Stomach (tissue), 9 donors: ENCODE data around the gene ELOVL1. TPM values are rescaled to one million over a fixed set of nuclear protein-coding genes. Genes with fewer than 3 reads are reported as not detected.

Source experiments
- DNase-seq, 2 donors: peaks; one replicate each; pipeline versions ENCODE4 v3.0.0 to v3.0.0-alpha.2; 2013 to 2019
- H3K27ac ChIP-seq, 5 donors: fragments of 200-600 bp in 4 of 5; sonication (generic) in 4 of 5; one replicate each; pipeline ENCODE4 v1.5.1; 2013 to 2019; ENCODE audit warnings: mild to moderate bottlenecking in 1 of 5, moderate library complexity in 1 of 5
- H3K27me3 ChIP-seq, 3 donors: fragments of 200-600 bp; sonication (generic); one replicate each; pipeline ENCODE4 v1.5.1; 2017 to 2019; ENCODE audit warnings: mixed run types in 1 of 3
- H3K36me3 ChIP-seq, 4 donors: fragments of 200-600 bp; sonication (generic); 1 replicate in 3 of 4; 2 replicates in 1 of 4; pipeline ENCODE4 v1.5.1; 2016 to 2019
- H3K4me1 ChIP-seq, 4 donors: fragments of 200-600 bp; sonication (generic); one replicate each; pipeline ENCODE4 v1.5.1; 2016 to 2019
- H3K4me3 ChIP-seq, 4 donors: fragments of 200-600 bp; sonication (generic) in 3 of 4; one replicate each; pipeline ENCODE4 v1.5.1; 2016 to 2019; ENCODE audit warnings: mild to moderate bottlenecking in 1 of 4
- H3K9me3 ChIP-seq, 4 donors: fragments of 200-600 bp; sonication (generic); one replicate each; pipeline ENCODE4 v1.5.1; 2016 to 2019
- CTCF ChIP-seq, 7 experiments: fragments of 450-650 bp in 4 of 7; fragments of 200-600 bp in 3 of 7; sonication (generic) in 3 of 7; IDR thresholded peaks; one replicate each; pipeline ENCODE4 v1.5.1; 2016 to 2019; ENCODE audit warnings: antibody characterized with exemption in 7 of 7, control low read depth in 2 of 7, mild to moderate bottlenecking in 1 of 7
- EP300 ChIP-seq: sonication (generic); formaldehyde crosslinking; IDR thresholded peaks from one replicate; pipeline ENCODE4 v1.6.1; 2017; ENCODE audit warnings: antibody characterized with exemption
- POLR2A ChIP-seq, 4 donors: fragments of 450-650 bp; IDR thresholded peaks; one replicate each; pipeline ENCODE4 v1.6.1; 2016; ENCODE audit warnings: antibody characterized with exemption in 4 of 4, control low read depth in 2 of 4, mild to moderate bottlenecking in 1 of 4, moderate library complexity in 1 of 4
- POLR2AphosphoS5 ChIP-seq, 3 donors: sonication (generic); formaldehyde crosslinking; IDR thresholded peaks; one replicate each; pipeline ENCODE4 v1.6.1; 2016; ENCODE audit warnings: antibody characterized with exemption in 3 of 3
- WGBS, 5 donors: extraction: QIAGEN DNeasy Blood & Tissue Kit in 3 of 5; methylation state at CpG; one replicate each; pipeline versions ENCODE4 v1.1.5 to v1.1.7; 2013 to 2018; 5-methylcytosine and 5-hydroxymethylcytosine counted together
- intact Hi-C: fragments of 100-400 bp; cut with DNase I; formaldehyde crosslinking; loops from one replicate; pipeline ENCODE4 v1.15.1; 2023; ENCODE audit warnings: low total_unique reads
- polyA plus RNA-seq, 3 donors: library from polyadenylated mRNA; stranded (reverse); fragments of 200-250 nt; gene quantifications; one replicate each; pipeline ENCODE4 v1.2.3, GENCODE V29; 2013
- total RNA-seq, 5 donors: library from RNA; depleted of rRNA; stranded (reverse); fragments of >200 nt; gene quantifications; one replicate each; pipeline versions ENCODE4 v1.1.0 to v1.2.3, GENCODE V29; 2014 to 2016
- donor health status: healthy with polysubstance abuse.
- donor health status: Bipolar disorder and iron deficiency.
- donor health status: healthy.

The ELOVL1 gene
- total and polyA plus RNA-seq, 8 donors, result 7.6 to 109 (median 55.7) TPM

GRCh38 chr1:43358746-43359693, 8.8 kb downstream of the ELOVL1 start, which contains the start of gene CDC20:
Gene CDC20 (plus strand): TSS chr1:43358981. CDS start chr1:43359216, 235 bp downstream.
- DNase-seq, result peak; percentile 99 to 100
- Histone ChIP-seq H3K27me3 (no peaks in the 10 kb centered on the region), H3K9me3 (no peaks in the 10 kb centered on the region), H3K4me1 (peaks cover 6 to 49% (median 23%) of the 10 kb centered on the region in 4 donors), H3K27ac (peak within 1 kb of the TSS; percentile 85 to 98 (median 91)), H3K36me3 (peaks cover 24 to 42% (median 37%) of the 10 kb centered on the region in 4 donors), H3K4me3 (peak within 1 kb of the TSS; percentile 56 to 70 (median 64))
- 1 to 4% (median 2%) methylated on average over 19 to 59 of the region's 59 CpGs for WGBS, 5 donors
- TF ChIP-seq EP300 (no peak), POLR2AphosphoS5 (IDR thresholded peaks at IDR 0.05) (peak; percentile 3 to 74 (median 63)), POLR2A (IDR thresholded peaks at IDR 0.05) (no peak), CTCF (IDR thresholded peaks at IDR 0.05) (no peak)
- intact Hi-C loops, result no loop called here

- 0 to 1% (median 0%) methylated on average over 15 to 33 of the region's 33 CpGs for WGBS, 5 donors
- no peaks in the 10 kb centered on the region for H3K9me3 ChIP-seq
- peak overlapping the region; percentile 56 to 70 (median 64) for H3K4me3 ChIP-seq
- H3K27me3 ChIP-seq, result no peaks in the 10 kb centered on the region
- H3K27ac ChIP-seq, result peak overlapping the region; percentile 85 to 98 (median 91)
- TF ChIP-seq EP300, result no peak
- no peak for TF ChIP-seq POLR2A (IDR thresholded peaks at IDR 0.05)
- peak in 1 of 3 donors; percentile 46 for TF ChIP-seq POLR2AphosphoS5 (IDR thresholded peaks at IDR 0.05)
- TF ChIP-seq CTCF (IDR thresholded peaks at IDR 0.05), result peak in 1 of 7 experiments; percentile 27
- H3K4me1 ChIP-seq, result peaks cover 6 to 41% (median 23%) of the 10 kb centered on the region in 4 donors
- H3K36me3 ChIP-seq, result peaks cover 17 to 34% (median 29%) of the 10 kb centered on the region in 4 donors
- DNase-seq, result peak in 1 of 2 donors; percentile 71
- intact Hi-C loops, result no loop called here
These were observed 9.6 kb downstream of the ELOVL1 start for GRCh38 chr1:43358121-43358745.

- 75 to 86% (median 79%) methylated on average over 4 of the region's 4 CpGs for WGBS, 5 donors
- H3K36me3 ChIP-seq, result peaks cover 7 to 24% (median 19%) of the 10 kb centered on the region in 4 donors
- TF ChIP-seq EP300 (no peak), POLR2AphosphoS5 (IDR thresholded peaks at IDR 0.05) (no peak), CTCF (IDR thresholded peaks at IDR 0.05) (no peak), POLR2A (IDR thresholded peaks at IDR 0.05) (no peak)
- intact Hi-C loops, result no loop called here
- H3K4me1 ChIP-seq, result peaks cover 6 to 35% (median 23%) of the 10 kb centered on the region in 4 donors
- no peaks in the 10 kb centered on the region for H3K9me3 ChIP-seq
- no peak overlapping the region for H3K4me3 ChIP-seq
- H3K27ac ChIP-seq, result peak overlapping the region in 1 of 5 donors; percentile 98
- no peak for DNase-seq
- no peaks in the 10 kb centered on the region for H3K27me3 ChIP-seq
These were observed 10.6 kb downstream of the ELOVL1 start for GRCh38 chr1:43357251-43357650.

GRCh38 chr1:43354936-43355335, 12.9 kb downstream of the ELOVL1 start:
- Histone ChIP-seq H3K4me3 (no peak overlapping the region), H3K4me1 (peaks cover 7 to 29% (median 24%) of the 10 kb centered on the region in 4 donors), H3K27me3 (no peaks in the 10 kb centered on the region), H3K36me3 (peaks cover 0 to 1% (median 0%) of the 10 kb centered on the region in 4 donors), H3K27ac (no peak overlapping the region), H3K9me3 (no peaks in the 10 kb centered on the region)
- DNase-seq, result no peak
- WGBS, 5 donors, result 85 to 100% (median 100%) methylated on average over 2 of the region's 2 CpGs
- TF ChIP-seq POLR2AphosphoS5 (IDR thresholded peaks at IDR 0.05) (no peak), CTCF (IDR thresholded peaks at IDR 0.05) (no peak), EP300 (no peak), POLR2A (IDR thresholded peaks at IDR 0.05) (no peak)
- intact Hi-C loops, result no loop called here
